BLaER1 (cell line): Measurements from ENCODE around the gene STARD6.

Source experiments
- H3K27ac ChIP-seq: shearing (Covaris generic); formaldehyde crosslinking; 2 replicates; pipeline ENCODE4 v1.8.1; 2022
- H3K27me3 ChIP-seq: shearing (Covaris generic); formaldehyde crosslinking; 2 replicates; pipeline ENCODE4 v1.8.1; 2022
- H3K36me3 ChIP-seq: shearing (Covaris generic); formaldehyde crosslinking; 2 replicates; pipeline ENCODE4 v1.8.1; 2022
- H3K4me1 ChIP-seq: shearing (Covaris generic); formaldehyde crosslinking; 2 replicates; pipeline ENCODE4 v1.8.1; 2022
- H3K4me2 ChIP-seq: shearing (Covaris generic); formaldehyde crosslinking; 2 replicates; pipeline ENCODE4 v1.8.1; 2022
- H3K4me3 ChIP-seq: shearing (Covaris generic); formaldehyde crosslinking; 2 replicates; pipeline ENCODE4 v1.8.1; 2022
- H3K9ac ChIP-seq: shearing (Covaris generic); formaldehyde crosslinking; 2 replicates; pipeline ENCODE4 v1.8.1; 2022
- H3K9me3 ChIP-seq: shearing (Covaris generic); formaldehyde crosslinking; 2 replicates; pipeline ENCODE4 v1.8.1; 2022
- H4K20me1 ChIP-seq: shearing (Covaris generic); formaldehyde crosslinking; 2 replicates; pipeline ENCODE4 v1.8.1; 2022
- Cebpa-rat ChIP-seq: shearing (Covaris generic); IDR thresholded peaks from 2 replicates; pipeline ENCODE4 v1.8.1; 2022

STARD6 gene

GRCh38 chr18:54386043-54386442 lies 28.4 kb upstream of the STARD6 start:
- Histone ChIP-seq H3K4me2 (no peak overlapping the region), H3K36me3 (no peaks in the 10 kb centered on the region), H3K27ac (no peak overlapping the region), H3K9ac (no peak overlapping the region), H3K4me3 (no peak overlapping the region), H3K27me3 (no peaks in the 10 kb centered on the region), H3K4me1 (peaks cover 12% of the 10 kb centered on the region), H3K9me3 (no peaks in the 10 kb centered on the region), H4K20me1 (no peaks in the 10 kb centered on the region)
- TF ChIP-seq Cebpa-rat: no peak

- H3K27me3 ChIP-seq: no peaks in the 10 kb centered on the region
- no peaks in the 10 kb centered on the region for H4K20me1 ChIP-seq
- H3K4me3 ChIP-seq: no peak overlapping the region
- no peak overlapping the region for H3K9ac ChIP-seq
- H3K4me1 ChIP-seq: no peaks in the 10 kb centered on the region
- H3K36me3 ChIP-seq: peaks cover 9% of the 10 kb centered on the region; the same call in 1 of the 2 replicates
- H3K27ac ChIP-seq: no peak overlapping the region
- H3K4me2 ChIP-seq: no peak overlapping the region
- TF ChIP-seq Cebpa-rat: no peak
- no peaks in the 10 kb centered on the region for H3K9me3 ChIP-seq
These were observed 25.1 kb upstream of the STARD6 start for GRCh38 chr18:54382733-54383252.

- H3K4me1 ChIP-seq: no peaks in the 10 kb centered on the region
- H3K27me3 ChIP-seq: no peaks in the 10 kb centered on the region
- no peak overlapping the region for H3K9ac ChIP-seq
- no peak overlapping the region for H3K4me2 ChIP-seq
- H4K20me1 ChIP-seq: no peaks in the 10 kb centered on the region
- H3K4me3 ChIP-seq: no peak overlapping the region
- peaks cover 10% of the 10 kb centered on the region for H3K36me3 ChIP-seq
- H3K27ac ChIP-seq: no peak overlapping the region
- no peaks in the 10 kb centered on the region for H3K9me3 ChIP-seq
- no peak for TF ChIP-seq Cebpa-rat
These were observed 24.4 kb upstream of the STARD6 start for GRCh38 chr18:54382076-54382475.

- H3K4me3 ChIP-seq: no peak overlapping the region
- H3K27me3 ChIP-seq: no peaks in the 10 kb centered on the region
- no peak overlapping the region for H3K27ac ChIP-seq
- H3K4me2 ChIP-seq: no peak overlapping the region
- no peak overlapping the region for H3K9ac ChIP-seq
- H3K36me3 ChIP-seq: peaks cover 13% of the 10 kb centered on the region
- H4K20me1 ChIP-seq: no peaks in the 10 kb centered on the region
- no peaks in the 10 kb centered on the region for H3K9me3 ChIP-seq
- H3K4me1 ChIP-seq: no peaks in the 10 kb centered on the region
- TF ChIP-seq Cebpa-rat: no peak
These were observed 24.0 kb upstream of the STARD6 start for GRCh38 chr18:54381640-54382039.

GRCh38 chr18:54378057-54378456 lies 20.4 kb upstream of the STARD6 start:
- no peak overlapping the region for H3K9ac ChIP-seq
- peaks cover 13% of the 10 kb centered on the region for H3K36me3 ChIP-seq
- no peaks in the 10 kb centered on the region for H3K9me3 ChIP-seq
- TF ChIP-seq Cebpa-rat: no peak
- no peak overlapping the region for H3K4me2 ChIP-seq
- H3K4me3 ChIP-seq: no peak overlapping the region
- no peaks in the 10 kb centered on the region for H3K4me1 ChIP-seq
- H4K20me1 ChIP-seq: no peaks in the 10 kb centered on the region
- H3K27me3 ChIP-seq: no peaks in the 10 kb centered on the region
- H3K27ac ChIP-seq: no peak overlapping the region

- H4K20me1 ChIP-seq: no peaks in the 10 kb centered on the region
- TF ChIP-seq Cebpa-rat: no peak
- no peak overlapping the region for H3K4me2 ChIP-seq
- peaks cover 20% of the 10 kb centered on the region for H3K36me3 ChIP-seq
- H3K27ac ChIP-seq: no peak overlapping the region
- no peaks in the 10 kb centered on the region for H3K9me3 ChIP-seq
- no peak overlapping the region for H3K9ac ChIP-seq
- no peaks in the 10 kb centered on the region for H3K27me3 ChIP-seq
- H3K4me1 ChIP-seq: peaks cover 19% of the 10 kb centered on the region
- no peak overlapping the region for H3K4me3 ChIP-seq
These were observed 2.7 kb upstream of the STARD6 start for GRCh38 chr18:54360406-54360805.

GRCh38 chr18:54359233-54359632 lies 1.6 kb upstream of the STARD6 start:
- no peaks in the 10 kb centered on the region for H3K27me3 ChIP-seq
- no peak for TF ChIP-seq Cebpa-rat
- H3K4me2 ChIP-seq: peak overlapping the region; percentile 77
- H4K20me1 ChIP-seq: no peaks in the 10 kb centered on the region
- peak overlapping the region; percentile 91; the same call in 1 of the 2 replicates for H3K9ac ChIP-seq
- no peak overlapping the region for H3K27ac ChIP-seq
- H3K36me3 ChIP-seq: peaks cover 20% of the 10 kb centered on the region
- H3K4me1 ChIP-seq: peaks cover 19% of the 10 kb centered on the region
- H3K4me3 ChIP-seq: peak overlapping the region; percentile 95
- H3K9me3 ChIP-seq: no peaks in the 10 kb centered on the region

GRCh38 chr18:54358495-54359040 lies 910 bp upstream of the STARD6 start:
- TF ChIP-seq Cebpa-rat: no peak
- peaks cover 19% of the 10 kb centered on the region for H3K4me1 ChIP-seq
- H3K4me2 ChIP-seq: peak overlapping the region; percentile 77
- H3K27me3 ChIP-seq: no peaks in the 10 kb centered on the region
- no peaks in the 10 kb centered on the region for H3K9me3 ChIP-seq
- peak overlapping the region; percentile 88 for H3K27ac ChIP-seq
- H3K9ac ChIP-seq: peak overlapping the region; percentile 91
- H3K4me3 ChIP-seq: peak overlapping the region; percentile 95
- peaks cover 20% of the 10 kb centered on the region for H3K36me3 ChIP-seq
- no peaks in the 10 kb centered on the region for H4K20me1 ChIP-seq

GRCh38 chr18:54357082-54357659 lies 487 bp downstream of the STARD6 start:
- Histone ChIP-seq H3K4me2 (peak overlapping the region; percentile 77), H3K9ac (peak overlapping the region; percentile 91), H3K27ac (peak overlapping the region; percentile 88), H3K4me1 (peaks cover 19% of the 10 kb centered on the region), H3K36me3 (peaks cover 13% of the 10 kb centered on the region), H4K20me1 (no peaks in the 10 kb centered on the region), H3K9me3 (no peaks in the 10 kb centered on the region), H3K4me3 (peak overlapping the region; percentile 95), H3K27me3 (no peaks in the 10 kb centered on the region)
- TF ChIP-seq Cebpa-rat: no peak

GRCh38 chr18:54351186-54351585 lies 6.5 kb downstream of the STARD6 start:
- no peak overlapping the region for H3K27ac ChIP-seq
- no peak overlapping the region for H3K4me3 ChIP-seq
- no peaks in the 10 kb centered on the region for H3K27me3 ChIP-seq
- no peaks in the 10 kb centered on the region for H4K20me1 ChIP-seq
- H3K4me2 ChIP-seq: no peak overlapping the region
- H3K4me1 ChIP-seq: no peaks in the 10 kb centered on the region
- TF ChIP-seq Cebpa-rat: no peak
- H3K9ac ChIP-seq: no peak overlapping the region
- H3K9me3 ChIP-seq: no peaks in the 10 kb centered on the region
- H3K36me3 ChIP-seq: no peaks in the 10 kb centered on the region
